Stimulated activated CD8-positive, alpha-beta memory T cell treated with anti-CD3 and anti-CD28 coated beads, Interleukin-12 subunit alpha, Interleukin-12 subunit beta, amount 100 ng/mL, for 4 hours (primary cell): ENCODE measurements around the gene WNT8A.
"Not testable (repeated sequence)": the region's sequence is repeated elsewhere in the genome, so short reads cannot be mapped to it uniquely, and the experiment has no call there.

Source experiments
- DNase-seq: peaks from one replicate; pipeline ENCODE4 v3.0.0-alpha.2; 2020; ENCODE audit warnings: low read depth

Gene WNT8A, protein sequence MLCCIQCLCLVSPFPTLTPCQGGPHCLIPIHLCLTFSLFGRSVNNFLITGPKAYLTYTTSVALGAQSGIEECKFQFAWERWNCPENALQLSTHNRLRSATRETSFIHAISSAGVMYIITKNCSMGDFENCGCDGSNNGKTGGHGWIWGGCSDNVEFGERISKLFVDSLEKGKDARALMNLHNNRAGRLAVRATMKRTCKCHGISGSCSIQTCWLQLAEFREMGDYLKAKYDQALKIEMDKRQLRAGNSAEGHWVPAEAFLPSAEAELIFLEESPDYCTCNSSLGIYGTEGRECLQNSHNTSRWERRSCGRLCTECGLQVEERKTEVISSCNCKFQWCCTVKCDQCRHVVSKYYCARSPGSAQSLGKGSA

DNA sequence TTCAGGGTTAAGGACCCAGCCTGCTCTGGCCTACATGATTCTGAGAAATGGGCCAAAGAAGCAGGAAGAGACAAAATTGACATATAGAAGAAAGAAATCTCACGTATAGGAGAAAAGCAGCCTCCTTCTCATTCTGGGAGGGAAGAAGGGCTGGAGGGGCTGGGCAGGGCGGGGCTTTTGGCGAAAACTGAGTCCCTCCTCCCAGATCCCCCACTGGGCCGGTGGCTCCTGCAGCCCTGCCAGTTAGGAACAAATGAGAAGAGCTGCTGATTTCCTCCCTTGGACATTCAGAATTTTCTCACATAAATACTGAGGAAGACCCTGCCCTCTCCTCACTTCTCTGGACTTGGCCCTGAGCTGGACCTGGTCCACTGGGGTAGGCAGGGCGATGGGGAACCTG is at the start of gene WNT8A:
TSS of gene WNT8A (plus strand) at position 332 of the 400 bp plus-strand sequence. CDS start 95 bp downstream, outside the sequence.
- DNase-seq, result no peak

DNA sequence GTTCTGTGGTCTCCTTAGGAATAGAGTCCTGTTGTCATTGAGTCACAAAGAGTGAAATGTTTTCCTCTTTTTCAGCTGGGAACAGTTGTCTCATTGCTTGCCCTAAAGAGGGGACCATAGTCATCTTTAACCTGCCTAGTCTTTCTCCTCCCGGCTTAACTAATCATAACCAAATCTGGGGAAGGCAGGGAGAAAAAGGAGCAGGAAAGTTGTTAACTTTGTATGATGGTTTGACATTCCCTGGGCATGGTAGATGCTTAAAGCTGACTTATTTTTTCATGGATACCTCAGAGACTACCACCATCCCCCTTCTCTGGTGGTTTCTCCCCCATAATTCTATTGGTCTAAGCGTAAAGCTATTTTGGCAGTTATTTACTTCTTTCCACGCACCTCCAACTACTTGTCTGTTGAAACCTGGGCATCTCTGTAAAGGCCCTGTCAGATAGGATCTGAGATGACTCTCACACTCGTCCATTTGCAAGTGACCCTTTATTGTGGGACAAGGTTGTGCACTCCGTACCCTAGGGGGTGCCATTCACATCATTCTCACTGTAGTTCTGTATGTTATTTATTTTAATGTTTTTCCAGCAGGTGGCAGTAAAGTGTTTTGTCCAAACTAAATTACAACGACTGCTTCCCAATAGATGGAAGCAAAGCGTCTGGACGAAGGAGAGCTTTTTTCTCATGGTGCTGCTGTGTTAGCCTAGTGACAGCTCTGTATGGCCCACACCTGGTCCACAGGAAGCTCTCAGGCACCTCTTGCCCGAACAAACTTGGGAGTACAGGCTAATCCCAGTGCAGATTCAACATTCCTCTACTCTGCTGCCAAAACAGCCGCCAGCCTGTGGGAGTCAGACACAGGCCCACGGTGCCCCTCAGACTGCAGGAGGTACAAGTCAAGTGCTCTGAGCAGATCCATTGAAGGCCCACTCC is 48.0 kb upstream of the WNT8A start:
- DNase-seq, result no peak

DNA sequence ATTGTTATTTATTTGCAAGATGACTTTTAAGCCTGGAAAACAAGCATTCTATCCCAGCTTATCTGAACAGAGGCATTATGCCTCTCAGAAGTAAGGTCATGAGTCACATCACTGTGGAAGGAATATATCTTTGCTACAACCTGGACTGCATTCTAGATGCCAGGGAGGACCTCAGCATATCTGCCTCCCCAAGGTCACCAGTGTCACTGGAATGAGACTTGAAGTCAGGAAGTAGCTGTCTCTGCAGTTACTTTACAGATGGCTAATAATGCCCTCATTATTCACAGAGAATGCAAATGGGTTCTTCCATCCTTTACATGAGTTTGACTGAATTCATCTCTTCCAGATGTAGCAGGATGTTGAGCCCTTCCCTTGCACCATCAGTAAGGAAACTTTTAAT is 46.6 kb upstream of the WNT8A start:
- DNase-seq, result no peak

DNA sequence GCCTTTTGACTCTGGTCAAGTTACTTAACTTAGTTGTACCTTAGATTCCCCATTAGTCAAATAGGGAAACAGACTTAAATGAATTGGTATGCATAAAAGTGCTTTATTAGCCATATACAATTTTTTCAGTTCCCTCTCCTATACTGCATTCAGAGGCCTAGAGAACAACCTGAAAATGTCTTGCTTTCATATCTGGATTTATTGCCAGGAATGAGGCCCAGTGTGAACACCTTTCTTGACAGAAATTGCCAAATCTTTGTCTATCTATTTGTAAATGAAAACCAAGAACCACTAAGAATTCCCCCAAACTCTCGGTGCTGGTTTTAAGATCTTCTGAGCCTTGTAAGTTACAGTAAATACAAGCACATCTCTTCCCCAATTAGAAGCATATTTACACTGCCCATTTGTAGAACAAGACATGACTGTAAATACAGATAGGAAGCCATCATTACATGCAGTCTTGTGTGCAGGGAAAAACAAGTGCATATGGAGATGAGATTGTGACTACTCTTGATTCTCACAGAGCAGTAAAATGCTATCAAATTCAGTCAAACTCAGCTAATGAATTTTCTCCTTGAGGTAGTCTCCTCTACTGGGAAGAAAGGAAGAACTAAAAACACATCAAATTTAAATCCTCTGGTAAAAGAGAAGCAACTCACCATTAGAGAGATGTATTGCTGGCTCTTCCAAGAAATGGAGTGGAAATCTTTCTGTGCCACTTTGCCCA is 45.8 kb upstream of the WNT8A start:
- DNase-seq, result no peak

DNA sequence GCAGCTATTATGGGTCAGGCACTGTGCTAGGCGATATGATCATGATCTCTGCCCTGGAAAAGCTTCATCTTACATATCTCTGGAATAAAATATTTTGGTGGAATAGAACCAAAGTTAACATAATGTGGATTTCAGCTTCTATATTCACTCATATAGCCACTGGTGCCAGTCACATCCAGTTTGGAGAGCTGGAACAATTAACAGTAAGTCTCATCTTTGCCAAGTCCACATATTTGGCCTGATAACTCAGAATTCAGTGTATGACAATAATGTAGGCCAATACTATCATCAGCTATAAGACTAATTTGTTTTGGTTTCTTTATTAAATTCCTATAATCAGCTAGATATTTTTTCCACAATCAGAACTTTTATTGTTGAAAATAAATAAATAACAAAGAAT is 45.0 kb upstream of the WNT8A start:
- DNase-seq, result no peak

DNA sequence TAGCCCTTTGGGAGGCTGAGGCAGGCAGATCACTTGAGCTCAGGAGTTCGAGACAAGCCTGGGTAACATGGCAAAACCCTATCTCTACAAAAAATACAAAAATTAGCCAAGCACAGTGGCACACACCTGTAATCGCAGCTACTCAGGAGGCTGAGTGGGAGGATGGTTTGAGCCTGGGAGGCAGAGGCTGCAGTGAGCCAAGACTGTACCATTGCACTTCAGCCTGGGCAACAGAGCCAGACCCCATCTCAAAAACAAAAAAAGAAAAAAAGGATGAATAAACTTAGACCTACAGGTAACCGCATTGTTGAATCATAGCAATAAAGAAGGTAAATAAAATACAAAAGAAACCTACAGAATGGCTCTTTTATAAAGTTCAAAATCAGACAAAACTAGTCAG is 38.5 kb upstream of the WNT8A start:
- DNase-seq, result not testable (repeated sequence)

DNA sequence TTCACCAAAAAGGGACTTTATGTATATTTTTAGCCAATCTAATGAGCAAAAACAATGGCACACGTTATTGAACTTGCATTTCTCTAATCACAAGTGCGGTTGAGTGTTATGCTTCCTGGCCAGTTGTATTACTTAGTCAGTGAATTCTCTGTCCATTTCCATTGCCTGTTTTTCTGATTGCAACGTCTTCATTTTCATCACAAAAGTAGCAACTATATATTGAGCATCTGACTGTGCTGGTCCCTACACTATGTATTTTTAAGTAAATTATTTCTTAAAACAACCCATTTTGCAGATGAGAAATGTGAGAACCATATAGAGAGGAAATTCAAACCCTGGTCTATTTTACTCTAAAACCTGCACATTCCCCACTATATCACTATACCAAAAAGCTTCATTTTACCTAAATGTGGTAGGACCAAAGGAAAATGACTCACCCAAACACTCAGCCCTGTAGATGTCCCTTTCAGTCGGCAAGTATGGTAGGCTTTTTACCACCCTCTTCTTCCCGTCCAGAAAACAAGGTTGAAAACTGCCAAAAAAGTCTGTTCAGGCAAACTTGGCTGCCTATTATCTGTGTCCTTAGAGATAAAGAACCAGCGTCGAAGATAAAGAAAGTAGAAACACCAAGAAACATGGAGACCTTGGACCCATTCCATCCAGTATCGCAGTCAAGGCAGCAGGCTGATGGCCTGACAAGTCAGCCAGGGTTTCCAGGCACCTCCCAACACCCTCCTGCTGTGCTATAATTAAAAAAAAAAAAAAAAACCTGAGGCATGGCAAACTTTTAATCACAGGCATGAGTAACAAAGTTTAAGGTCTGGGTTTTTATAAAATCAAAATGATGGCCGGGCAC is 32.2 kb upstream of the WNT8A start:
- no peak for DNase-seq

DNA sequence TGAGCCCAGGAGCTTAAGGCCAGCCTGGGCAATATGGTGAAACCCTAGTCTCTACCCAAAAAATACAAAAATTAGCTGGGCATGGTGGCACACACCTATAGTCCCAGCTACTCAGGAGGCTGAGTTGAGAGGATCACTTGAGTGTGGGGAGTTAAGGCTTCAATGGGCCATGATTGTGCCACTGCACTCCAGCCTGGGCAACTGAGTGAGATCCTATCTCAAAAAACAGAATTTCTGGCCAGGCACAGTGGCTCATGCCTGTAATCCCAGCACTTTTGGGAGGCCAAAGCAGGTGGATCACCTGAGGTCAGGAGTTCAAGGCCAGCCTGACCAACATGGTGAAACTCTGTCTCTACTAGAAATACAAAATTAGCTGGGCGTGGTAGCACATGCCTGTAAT is 31.1 kb upstream of the WNT8A start:
- DNase-seq, result not testable (repeated sequence)

DNA sequence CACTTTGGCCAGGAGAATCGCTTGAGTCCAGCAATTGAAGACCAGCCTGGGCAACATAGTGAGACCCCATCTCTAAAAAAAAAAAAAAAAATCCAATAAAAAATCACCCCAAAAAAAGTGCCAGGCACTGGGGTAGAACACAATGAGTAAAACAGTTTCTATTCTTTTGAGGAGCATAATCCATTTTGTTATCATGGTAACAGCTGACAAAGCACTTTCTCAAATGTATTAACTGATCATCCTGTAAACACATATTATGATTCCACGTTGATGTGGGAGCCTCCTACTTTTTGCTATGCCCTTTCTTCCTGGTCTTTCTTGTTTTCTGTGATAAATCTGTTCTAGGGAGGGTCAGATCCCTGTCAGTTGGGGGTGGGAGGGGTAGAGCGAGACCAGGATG is 30.3 kb upstream of the WNT8A start:
- DNase-seq, result no peak

DNA sequence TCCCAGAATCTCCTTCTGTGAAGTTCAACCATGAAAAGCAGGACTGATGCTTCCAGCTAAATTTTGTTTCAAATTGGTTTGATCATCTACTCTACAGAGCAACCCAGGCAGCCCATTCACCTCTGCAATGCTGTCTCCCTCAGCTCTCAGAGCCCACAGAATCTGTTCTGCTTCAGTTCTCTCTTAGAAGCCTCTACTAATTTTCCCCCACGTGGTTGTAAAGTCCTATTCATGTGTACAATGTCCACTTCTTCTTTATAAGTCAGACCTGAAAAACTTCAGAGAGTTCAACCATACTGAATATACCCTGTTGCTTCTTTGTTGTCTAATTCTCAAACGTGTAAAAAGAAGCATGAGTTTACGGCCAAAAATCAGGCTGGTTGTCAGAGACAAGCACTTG is 29.6 kb upstream of the WNT8A start:
- no peak for DNase-seq

DNA sequence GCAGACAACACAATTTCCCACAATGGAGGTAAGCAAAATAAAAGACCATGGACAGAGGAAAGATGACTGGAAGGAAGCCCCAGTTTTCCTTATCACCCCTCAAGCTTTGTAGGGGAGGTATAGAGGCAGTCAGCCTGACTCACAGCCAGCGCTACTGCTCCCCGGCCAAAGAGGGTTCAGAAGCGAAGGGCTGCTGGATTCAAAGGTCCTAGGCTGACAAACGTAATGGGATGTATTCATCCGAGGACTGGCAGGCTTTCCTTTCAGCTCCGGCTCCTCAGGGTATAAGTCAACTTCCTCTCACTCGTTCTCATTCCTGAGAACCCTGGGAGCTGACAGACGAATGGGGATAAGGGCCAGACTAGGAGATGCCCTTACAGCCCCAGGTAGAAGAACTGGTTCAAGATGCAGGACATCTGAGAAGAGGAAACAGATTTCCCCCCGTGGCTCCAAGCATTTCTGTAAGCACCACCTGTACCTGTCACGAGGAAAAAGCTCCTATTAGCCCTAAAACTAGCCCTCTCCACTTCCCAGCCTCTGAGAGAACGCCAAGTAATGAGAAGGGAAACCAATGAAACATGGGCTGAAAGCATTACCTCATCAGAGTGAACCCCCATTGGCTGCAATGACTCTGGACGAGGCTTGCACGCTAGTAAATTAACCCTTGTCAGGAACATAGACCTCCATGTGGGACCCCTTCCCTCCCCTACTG is 28.8 kb upstream of the WNT8A start:
- DNase-seq, result no peak

DNA sequence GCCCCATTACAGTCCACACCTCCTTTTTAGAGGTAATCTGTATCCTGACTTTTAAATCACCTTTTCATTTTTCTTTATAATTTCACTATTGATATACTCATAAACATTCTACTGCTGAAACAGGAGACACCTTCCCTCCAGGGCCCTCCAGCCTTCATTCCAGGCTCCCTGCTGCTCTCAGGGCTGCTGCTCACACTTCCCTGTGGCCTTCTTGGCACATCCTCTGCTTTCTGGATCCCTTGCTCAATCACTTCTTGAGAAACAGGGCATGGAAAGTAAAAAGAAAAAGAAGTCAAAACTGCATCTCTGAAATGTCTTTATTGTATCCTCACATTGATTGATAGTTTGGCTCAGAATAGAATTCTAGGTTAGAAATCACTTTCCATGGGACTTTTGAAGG is 19.3 kb upstream of the WNT8A start:
- DNase-seq, result no peak

DNA sequence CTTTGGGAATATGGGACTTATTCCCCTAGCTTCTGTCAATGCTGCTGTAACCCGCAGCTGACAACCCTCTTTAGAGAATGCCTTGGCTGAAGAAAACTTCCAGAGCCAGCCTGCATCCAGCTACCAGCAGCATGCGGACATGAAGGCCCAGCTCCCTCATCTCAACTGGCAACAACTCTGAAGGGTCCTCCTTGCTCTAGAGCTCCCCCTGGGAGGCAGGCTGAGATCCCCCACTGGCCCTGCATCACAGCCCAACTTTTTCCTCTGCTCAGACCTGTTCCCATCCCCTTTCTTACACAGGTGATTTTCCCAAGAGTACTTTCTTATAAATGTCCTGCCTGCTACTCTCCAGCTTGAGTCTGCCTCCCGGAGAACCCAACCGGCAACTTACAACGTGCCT is 18.7 kb upstream of the WNT8A start:
- DNase-seq, result no peak

DNA sequence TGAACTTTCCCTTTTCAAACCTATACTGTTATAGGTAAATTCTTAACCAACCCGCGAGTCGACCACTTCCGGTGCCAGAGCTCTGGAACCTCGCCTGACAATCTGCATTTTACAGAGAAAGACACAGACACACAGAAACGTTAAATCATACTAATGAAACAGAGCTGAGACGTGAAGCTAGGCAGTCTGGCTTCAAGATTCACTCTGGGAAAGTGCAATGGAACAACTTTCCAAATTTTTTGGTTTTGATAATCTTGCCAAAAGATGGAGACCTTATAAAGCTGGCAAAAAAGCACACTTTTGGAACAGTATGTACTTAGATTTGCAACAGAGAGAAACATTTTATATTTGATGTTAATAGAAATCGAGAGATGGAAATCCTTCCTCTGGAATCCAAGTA is 15.9 kb upstream of the WNT8A start:
- DNase-seq, result no peak

DNA sequence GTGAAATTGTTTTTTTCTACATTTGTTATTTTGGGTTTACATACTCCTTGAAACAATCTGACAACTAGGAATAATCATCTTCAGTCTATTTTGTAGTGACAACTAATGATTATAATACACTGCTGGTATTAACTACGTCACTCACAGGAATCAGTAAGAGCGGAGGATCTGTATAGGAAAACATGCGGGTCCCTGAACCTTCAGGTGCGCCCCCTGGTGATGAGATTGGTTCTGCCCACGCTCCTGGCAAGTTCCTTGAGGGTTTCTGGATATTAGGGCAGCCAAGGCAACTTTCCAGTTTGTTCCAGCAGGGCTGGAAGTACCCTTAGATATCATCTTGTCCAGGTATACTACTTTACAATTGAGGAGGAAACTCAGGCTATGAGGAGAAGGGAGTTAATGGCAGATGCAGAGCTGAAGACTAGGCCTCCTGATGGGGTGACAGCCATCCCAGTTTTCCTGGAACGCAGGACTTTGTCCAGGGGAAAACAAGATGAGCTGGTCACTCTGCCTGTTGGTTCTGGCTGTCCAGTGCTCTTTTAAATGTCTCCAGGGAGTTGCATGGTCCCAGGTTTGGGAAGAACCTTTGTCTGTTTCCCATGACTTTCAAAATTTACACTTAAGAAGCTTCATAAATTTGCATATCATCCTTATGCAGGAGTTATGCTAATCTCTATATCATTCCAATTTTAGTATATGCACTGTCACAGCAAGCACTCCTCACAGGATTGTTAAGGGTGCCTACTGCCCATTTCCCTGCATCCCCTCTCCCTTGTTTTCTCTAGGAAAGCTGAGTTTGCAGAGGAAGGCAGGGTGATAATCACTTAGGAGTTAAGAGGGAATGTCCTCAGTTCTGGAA is 14.9 kb upstream of the WNT8A start:
- peak; percentile 35 for DNase-seq

DNA sequence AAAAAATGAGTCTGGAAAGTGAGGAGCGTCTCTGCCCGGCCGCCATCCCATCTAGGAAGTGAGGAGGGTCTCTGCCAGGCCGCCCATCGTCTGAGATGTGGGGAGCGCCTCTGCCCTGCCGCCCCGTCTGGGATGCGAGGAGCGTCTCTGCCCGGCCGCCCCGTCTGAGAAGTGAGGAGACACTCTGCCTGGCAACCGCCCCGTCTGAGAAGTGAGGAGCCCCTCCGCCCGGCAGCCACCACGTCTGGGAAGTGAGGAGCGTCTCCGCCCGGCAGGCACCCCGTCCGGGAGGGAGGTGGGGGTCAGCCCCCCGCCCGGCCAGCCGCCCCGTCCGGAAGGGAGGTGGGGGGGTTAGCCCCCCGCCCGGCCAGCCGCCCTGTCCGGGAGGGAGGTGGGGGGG is 13.8 kb upstream of the WNT8A start:
- not testable (repeated sequence) for DNase-seq

DNA sequence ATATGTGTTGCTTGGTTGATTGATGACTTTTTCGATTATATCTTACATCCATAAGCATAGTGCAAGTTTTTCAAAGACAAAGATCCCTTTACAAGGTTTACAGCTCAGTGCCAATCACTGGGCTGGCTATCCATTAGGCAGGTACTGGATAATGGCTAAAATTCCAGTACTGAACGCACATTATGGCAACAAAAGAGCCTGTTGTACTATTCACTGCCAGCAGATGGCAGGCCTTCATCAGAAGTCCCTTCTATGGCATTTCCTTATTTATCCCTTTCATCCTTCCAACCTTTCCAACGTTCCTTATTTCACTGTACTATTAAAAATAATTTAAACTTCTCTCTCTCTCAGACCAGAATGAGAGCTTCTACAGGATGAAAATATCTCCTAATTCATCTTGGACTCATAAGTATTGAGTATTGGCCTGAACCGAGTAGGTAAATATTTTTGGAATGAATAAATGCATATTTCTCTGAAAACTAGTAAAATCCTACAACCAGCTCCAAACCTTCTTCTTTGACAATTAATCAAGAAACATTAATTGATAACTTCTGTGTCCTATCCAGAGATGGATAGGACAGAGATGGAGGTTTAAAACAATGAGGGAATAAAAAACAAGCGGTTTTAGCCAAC is 6.7 kb upstream of the WNT8A start:
- no peak for DNase-seq

DNA sequence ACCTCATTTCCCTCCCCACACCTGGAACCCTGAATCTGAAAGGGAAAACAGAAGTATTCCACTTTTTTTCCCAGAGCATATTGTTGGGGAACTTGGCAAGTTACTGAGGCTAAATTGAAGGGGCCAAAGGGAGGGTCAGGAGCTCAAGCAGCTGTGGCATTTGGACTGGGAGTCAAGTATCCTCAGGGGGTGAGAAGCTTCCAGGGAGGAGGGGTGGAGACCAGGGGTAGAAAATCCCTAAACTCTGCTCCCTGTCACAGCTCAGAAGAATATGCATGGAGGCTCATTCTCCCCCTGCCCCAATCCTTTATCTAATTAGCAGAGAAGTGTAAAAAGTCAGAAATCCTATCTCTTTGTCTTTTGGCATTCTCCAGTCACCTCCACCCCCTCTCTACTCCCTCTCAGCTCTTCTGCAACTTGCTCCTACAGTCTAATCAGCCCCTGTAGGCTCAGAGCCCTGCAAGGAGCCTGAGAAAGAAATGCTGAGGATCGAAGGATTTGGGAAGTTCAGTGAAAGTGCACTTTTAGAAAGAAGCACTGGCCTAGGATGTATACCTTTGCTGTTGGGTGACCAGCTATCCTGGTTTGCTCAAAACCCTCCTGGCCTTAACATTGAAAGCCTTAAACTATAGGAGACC is 5.7 kb upstream of the WNT8A start:
- DNase-seq, result no peak

DNA sequence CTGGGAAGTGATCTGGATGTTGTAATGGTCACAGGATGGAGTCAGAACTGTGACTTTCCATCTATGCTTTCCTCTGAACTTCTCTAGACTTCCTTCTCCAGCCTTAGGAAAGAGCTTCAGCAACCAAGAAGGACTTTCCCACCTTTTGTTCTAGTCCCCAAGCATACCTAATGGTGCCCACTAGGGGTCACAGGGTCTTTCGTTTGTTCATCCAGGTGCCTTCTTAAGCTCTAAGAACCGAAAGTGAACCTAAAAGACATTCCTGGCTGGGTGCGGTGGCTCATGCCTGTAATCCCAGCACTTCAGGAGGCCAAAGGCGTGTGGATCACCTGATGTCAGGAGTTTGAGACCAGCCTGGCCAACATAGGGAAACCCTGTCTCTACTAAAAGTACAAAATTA is 1.8 kb upstream of the WNT8A start:
- DNase-seq, result no peak
